PC-9 (cell line): ENCODE measurements around the gene GPC5.

Experiments
- EZH2 ChIP-seq: fragments of 200-600 bp; sonication (generic); IDR thresholded peaks from 2 replicates; pipeline ENCODE4 v1.8.0; 2017; ENCODE audit warnings: antibody characterized with exemption, low read depth
- TF ChIP-seq, protein P1 (sequence below): fragments of 200-600 bp; sonication (generic); conservative IDR thresholded peaks from 2 replicates; pipeline ENCODE4 v1.6.1; 2017; ENCODE audit warnings: mixed run types, antibody characterized with exemption, mild to moderate bottlenecking, moderate library complexity

DNA sequence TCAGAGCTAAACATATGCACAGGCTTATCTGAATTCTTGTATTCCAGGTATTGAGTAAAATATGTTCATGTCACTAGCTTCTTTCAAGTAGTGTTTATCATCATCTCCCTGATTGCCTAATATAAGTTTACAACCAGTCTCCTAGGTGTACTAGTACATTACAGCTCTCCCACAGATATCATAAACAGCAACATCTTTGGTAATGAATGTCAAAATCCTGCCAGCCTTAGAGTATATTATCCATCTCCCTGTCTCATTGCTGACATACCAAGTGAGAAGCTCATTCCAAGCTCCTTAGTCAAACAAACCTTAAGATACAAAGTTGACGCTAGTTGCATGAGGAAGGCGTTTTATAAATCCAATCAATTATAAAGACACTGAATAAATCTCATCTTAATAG is 1139.0 kb downstream of the GPC5 start:
- TF ChIP-seq, protein P1, sequence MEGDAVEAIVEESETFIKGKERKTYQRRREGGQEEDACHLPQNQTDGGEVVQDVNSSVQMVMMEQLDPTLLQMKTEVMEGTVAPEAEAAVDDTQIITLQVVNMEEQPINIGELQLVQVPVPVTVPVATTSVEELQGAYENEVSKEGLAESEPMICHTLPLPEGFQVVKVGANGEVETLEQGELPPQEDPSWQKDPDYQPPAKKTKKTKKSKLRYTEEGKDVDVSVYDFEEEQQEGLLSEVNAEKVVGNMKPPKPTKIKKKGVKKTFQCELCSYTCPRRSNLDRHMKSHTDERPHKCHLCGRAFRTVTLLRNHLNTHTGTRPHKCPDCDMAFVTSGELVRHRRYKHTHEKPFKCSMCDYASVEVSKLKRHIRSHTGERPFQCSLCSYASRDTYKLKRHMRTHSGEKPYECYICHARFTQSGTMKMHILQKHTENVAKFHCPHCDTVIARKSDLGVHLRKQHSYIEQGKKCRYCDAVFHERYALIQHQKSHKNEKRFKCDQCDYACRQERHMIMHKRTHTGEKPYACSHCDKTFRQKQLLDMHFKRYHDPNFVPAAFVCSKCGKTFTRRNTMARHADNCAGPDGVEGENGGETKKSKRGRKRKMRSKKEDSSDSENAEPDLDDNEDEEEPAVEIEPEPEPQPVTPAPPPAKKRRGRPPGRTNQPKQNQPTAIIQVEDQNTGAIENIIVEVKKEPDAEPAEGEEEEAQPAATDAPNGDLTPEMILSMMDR = no peak
- TF ChIP-seq EZH2 = no peak
